GM18909 (cell line): ENCODE results near the gene CSRNP3.

Experiments used
- ATAC-seq: cut with Tn5 transposase; IDR thresholded peaks from one replicate; pipeline ENCODE4 v1.9.1; 2021; ENCODE audit warnings: mild to moderate bottlenecking; ENCODE audit not compliant: unreplicated experiment, poor library complexity

Gene CSRNP3

GRCh38 chr2:165535471-165535870 is 66.0 kb downstream of the CSRNP3 start:
- ATAC-seq: no peak

- no peak for ATAC-seq
Observed at GRCh38 chr2:165536851-165537499, 67.5 kb downstream of the CSRNP3 start.

- no peak for ATAC-seq
Observed at GRCh38 chr2:165539985-165540384, 70.5 kb downstream of the CSRNP3 start.

- peak; percentile 98 for ATAC-seq
Observed at GRCh38 chr2:165544897-165545296, 75.4 kb downstream of the CSRNP3 start.

- no peak for ATAC-seq
Observed at GRCh38 chr2:165547900-165548299, 78.4 kb downstream of the CSRNP3 start.

GRCh38 chr2:165549619-165550018 is 80.1 kb downstream of the CSRNP3 start:
- ATAC-seq: no peak

- ATAC-seq: no peak
Observed at GRCh38 chr2:165558832-165559231, 89.3 kb downstream of the CSRNP3 start.

GRCh38 chr2:165560377-165560988 is 91.0 kb downstream of the CSRNP3 start:
- no peak for ATAC-seq

- no peak for ATAC-seq
Observed at GRCh38 chr2:165561516-165561915, 92.0 kb downstream of the CSRNP3 start.

GRCh38 chr2:165562233-165562632 is 92.7 kb downstream of the CSRNP3 start:
- ATAC-seq: no peak

GRCh38 chr2:165563468-165564225 is 94.1 kb downstream of the CSRNP3 start:
- ATAC-seq: peak; percentile 48

- ATAC-seq: no peak
Observed at GRCh38 chr2:165566008-165566407, 96.5 kb downstream of the CSRNP3 start.

GRCh38 chr2:165567273-165567672 is 97.8 kb downstream of the CSRNP3 start:
- ATAC-seq: no peak

GRCh38 chr2:165568361-165568760 is 98.9 kb downstream of the CSRNP3 start:
- no peak for ATAC-seq

GRCh38 chr2:165571477-165571876 is 102.0 kb downstream of the CSRNP3 start:
- ATAC-seq: no peak

GRCh38 chr2:165572151-165572550 is 102.7 kb downstream of the CSRNP3 start:
- no peak for ATAC-seq

- no peak for ATAC-seq
Observed at GRCh38 chr2:165573534-165574461, 104.3 kb downstream of the CSRNP3 start.

GRCh38 chr2:165575044-165575615 is 105.6 kb downstream of the CSRNP3 start:
- no peak for ATAC-seq

- ATAC-seq: no peak
Observed at GRCh38 chr2:165576409-165577154, 107.1 kb downstream of the CSRNP3 start.
